LNCaP clone FGC (cell line): ENCODE measurements around the gene EFCAB7.

Experiments used
- DNase-seq: peaks from one replicate; pipeline ENCODE4 v3.0.0-alpha.2; 2011; ENCODE audit warnings: low read depth
- H3K4me3 ChIP-seq: 2 replicates; pipeline ENCODE4 v1.5.1; 2011; ENCODE audit warnings: mild to moderate bottlenecking, low read depth, low read length, control low read depth
- TF ChIP-seq, protein P1 (sequence below): IDR thresholded peaks from 2 replicates; pipeline ENCODE4 v1.5.1; 2012; ENCODE audit warnings: mild to moderate bottlenecking; ENCODE audit not compliant: control insufficient read depth, insufficient read depth; ENCODE audit errors: extremely low read depth

EFCAB7 gene

DNA sequence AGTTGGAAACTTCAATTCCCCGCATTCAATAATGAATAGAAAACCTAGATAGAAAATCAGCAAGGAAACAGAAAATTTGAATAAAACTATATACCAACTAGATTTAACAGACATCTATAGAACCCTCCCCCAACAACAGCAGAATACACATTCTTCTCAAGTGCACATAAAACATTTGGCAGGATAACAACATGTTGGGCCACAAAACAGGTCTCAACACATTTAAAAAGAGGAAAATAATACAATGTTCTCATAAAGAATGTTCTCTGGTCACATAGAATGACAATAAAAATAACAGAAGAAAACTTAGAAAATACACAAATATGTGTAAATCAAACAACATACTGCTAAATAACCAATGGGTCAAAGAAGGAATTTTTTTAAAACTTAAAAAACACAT lies 25.2 kb upstream of the EFCAB7 start:
- TF ChIP-seq, protein P1, sequence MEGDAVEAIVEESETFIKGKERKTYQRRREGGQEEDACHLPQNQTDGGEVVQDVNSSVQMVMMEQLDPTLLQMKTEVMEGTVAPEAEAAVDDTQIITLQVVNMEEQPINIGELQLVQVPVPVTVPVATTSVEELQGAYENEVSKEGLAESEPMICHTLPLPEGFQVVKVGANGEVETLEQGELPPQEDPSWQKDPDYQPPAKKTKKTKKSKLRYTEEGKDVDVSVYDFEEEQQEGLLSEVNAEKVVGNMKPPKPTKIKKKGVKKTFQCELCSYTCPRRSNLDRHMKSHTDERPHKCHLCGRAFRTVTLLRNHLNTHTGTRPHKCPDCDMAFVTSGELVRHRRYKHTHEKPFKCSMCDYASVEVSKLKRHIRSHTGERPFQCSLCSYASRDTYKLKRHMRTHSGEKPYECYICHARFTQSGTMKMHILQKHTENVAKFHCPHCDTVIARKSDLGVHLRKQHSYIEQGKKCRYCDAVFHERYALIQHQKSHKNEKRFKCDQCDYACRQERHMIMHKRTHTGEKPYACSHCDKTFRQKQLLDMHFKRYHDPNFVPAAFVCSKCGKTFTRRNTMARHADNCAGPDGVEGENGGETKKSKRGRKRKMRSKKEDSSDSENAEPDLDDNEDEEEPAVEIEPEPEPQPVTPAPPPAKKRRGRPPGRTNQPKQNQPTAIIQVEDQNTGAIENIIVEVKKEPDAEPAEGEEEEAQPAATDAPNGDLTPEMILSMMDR = no peak
- peak; percentile 26 for DNase-seq
- no peak overlapping the region for H3K4me3 ChIP-seq

DNA sequence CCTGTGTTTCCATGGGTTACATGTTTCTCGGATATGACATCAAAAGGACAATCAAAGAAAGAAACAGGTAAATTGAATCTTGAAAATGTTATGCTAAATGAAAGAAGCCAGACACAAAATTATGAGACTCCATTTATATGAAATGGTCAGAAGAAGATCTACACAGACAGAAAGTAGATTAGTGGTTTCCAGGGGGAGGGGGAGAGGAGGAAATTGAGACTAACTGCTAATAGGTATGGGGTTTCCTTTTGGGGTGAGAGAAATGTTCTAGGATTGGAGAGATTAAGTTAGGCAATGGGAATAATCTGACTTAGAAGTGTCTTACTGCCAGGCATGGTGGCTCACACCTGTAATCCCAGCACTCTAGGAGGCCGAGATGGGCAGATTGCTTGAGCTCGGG lies 22.1 kb upstream of the EFCAB7 start:
- no peak overlapping the region for H3K4me3 ChIP-seq
- no peak for DNase-seq
- TF ChIP-seq, protein P1 = no peak

DNA sequence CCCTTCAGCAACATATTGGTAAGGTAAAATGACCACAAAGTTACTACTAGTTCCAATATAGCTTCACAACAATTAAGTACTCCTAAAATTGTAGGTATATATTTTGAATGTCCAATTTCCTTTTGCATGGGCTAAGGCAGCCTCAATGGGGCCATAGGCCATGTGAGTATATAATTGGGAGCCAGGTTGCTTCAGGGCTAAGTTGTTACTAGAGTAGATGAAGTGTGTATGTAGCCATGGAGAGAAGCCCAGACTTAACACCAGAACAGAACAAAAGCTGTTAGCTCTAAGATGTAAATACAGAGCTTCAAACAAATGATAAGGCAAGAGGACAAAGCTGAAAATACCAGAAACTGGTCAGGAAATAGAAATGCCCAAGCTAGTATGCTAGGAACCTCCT lies 16.5 kb upstream of the EFCAB7 start:
- TF ChIP-seq, protein P1 = no peak
- H3K4me3 ChIP-seq = no peak overlapping the region
- no peak for DNase-seq

DNA sequence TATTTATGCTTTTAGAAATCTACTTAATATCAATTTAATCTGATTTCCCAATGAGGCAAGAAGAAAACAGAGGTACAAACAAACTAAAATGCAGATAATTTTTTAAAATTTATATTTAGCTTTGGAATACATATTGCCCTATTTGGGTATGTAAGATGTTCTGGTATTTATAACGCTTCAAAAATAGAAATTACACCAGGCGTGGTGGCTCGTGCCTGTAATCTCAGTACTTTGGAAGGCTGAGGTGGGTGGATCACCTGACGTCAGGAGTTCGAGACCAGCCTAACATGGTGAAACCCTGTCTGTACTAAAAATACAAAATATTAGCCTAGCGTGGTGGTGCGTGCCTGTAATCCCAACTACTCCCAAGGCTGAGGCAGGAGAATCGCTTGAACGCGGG lies 13.6 kb upstream of the EFCAB7 start:
- no peak overlapping the region for H3K4me3 ChIP-seq
- no peak for DNase-seq
- TF ChIP-seq, protein P1 = no peak

DNA sequence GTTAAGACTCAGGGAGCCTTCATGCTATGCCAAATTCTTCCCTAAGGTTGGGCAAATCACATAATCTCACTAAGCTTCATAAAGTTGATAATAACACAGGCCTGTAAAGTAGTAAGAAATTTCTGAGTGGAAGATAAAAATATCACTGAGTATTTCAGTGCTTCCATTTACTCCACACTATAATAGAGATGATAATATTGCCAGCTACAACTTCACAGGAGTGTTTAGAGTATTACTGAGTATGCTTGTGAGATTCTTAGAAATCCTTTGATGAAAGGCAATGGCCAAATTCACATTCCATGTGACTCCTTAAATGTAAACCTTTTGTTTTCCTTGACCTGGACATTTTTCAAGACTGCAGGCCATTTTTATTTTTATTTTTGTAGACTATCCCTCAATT lies 10.7 kb upstream of the EFCAB7 start:
- TF ChIP-seq, protein P1 = no peak
- no peak overlapping the region for H3K4me3 ChIP-seq
- no peak for DNase-seq

DNA sequence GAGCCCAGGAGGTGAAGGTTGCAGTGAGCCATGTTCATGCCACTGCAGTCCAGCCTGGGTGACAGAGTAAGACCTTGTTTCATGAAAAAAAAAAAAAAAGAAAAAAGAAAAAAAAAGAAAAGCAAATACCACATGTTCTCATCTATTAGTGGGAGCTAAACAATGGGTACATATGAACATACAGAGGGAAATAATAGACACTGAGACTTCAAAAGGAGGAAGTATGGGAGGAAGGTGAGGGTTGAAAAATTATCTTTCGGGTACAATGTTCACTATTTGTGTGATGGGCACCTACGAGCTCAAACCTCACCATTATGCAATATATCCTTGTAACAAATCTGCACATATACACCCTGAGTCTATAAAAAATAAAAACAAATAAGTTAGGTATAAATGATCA lies 6.7 kb upstream of the EFCAB7 start:
- no peak overlapping the region for H3K4me3 ChIP-seq
- TF ChIP-seq, protein P1 = no peak
- no peak for DNase-seq

DNA sequence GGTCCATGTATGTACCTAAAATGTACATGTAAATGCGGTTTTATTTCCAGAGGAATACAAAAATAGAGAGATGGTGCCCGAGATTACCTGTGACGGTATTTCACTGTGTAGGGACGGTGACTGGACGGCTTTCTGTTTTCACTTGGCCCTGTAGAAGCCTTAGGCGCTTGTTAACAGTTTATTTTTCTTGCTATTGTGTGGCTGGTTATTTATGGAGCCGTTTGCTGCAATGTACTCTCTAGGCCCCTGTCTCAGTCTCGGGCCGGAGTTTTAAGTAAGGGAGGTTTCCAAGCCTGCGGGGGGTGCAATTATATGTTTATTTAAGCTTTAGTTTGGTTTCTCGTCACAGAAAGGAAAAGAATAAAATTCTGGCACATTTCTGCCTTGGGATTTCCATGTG lies 413 bp downstream of the EFCAB7 start:
- peak overlapping the region; percentile 68 for H3K4me3 ChIP-seq
- TF ChIP-seq, protein P1 = no peak
- no peak for DNase-seq
